Activated CD4-positive, alpha-beta T cell treated with anti-CD3 and anti-CD28 coated beads, Interleukin-2, amount 50 U/mL, for 24 hours (primary cell): ENCODE results near the gene TPO.
"Not testable (repeated sequence)": the region's sequence is repeated elsewhere in the genome, so short reads cannot be mapped to it uniquely, and the experiment has no call there.

ENCODE experiments used
- DNase-seq, 2 donors: peaks; one replicate each; pipeline ENCODE4 v3.0.0-alpha.2; 2020; ENCODE audit warnings: low read depth in 1 of 2, low spot score in 1 of 2

Gene TPO

GRCh38 chr2:1413156-1413710 lies at the start of gene TPO:
Gene TPO (plus strand): TSS chr2:1413463. CDS start chr2:1414409, 946 bp downstream.
- DNase-seq, result no peak

- no peak for DNase-seq
Observed at GRCh38 chr2:1366546-1367134, 46.6 kb upstream of the TPO start.

GRCh38 chr2:1367601-1368000 lies 45.7 kb upstream of the TPO start:
- DNase-seq, result no peak

- no peak for DNase-seq
Observed at GRCh38 chr2:1369905-1370304, 43.4 kb upstream of the TPO start.

GRCh38 chr2:1370461-1370860 lies 42.8 kb upstream of the TPO start:
- DNase-seq, result no peak

- DNase-seq, result no peak
Observed at GRCh38 chr2:1371082-1371481, 42.2 kb upstream of the TPO start.

GRCh38 chr2:1373830-1374229 lies 39.4 kb upstream of the TPO start:
- no peak for DNase-seq

- DNase-seq, result no peak
Observed at GRCh38 chr2:1374287-1374686, 39.0 kb upstream of the TPO start.

GRCh38 chr2:1375794-1376193 lies 37.5 kb upstream of the TPO start:
- no peak for DNase-seq

GRCh38 chr2:1377473-1377872 lies 35.8 kb upstream of the TPO start:
- no peak for DNase-seq

- no peak for DNase-seq
Observed at GRCh38 chr2:1378456-1379150, 34.7 kb upstream of the TPO start.

GRCh38 chr2:1381644-1382043 lies 31.6 kb upstream of the TPO start:
- DNase-seq, result no peak

- not testable (repeated sequence) for DNase-seq
Observed at GRCh38 chr2:1387954-1388725, 25.1 kb upstream of the TPO start.

GRCh38 chr2:1390118-1390517 lies 23.1 kb upstream of the TPO start:
- not testable (repeated sequence) for DNase-seq

GRCh38 chr2:1393321-1393720 lies 19.9 kb upstream of the TPO start:
- DNase-seq, result no peak

- DNase-seq, result no peak
Observed at GRCh38 chr2:1394709-1395408, 18.4 kb upstream of the TPO start.

GRCh38 chr2:1397350-1397749 lies 15.9 kb upstream of the TPO start:
- no peak for DNase-seq

GRCh38 chr2:1398191-1398590 lies 15.1 kb upstream of the TPO start:
- DNase-seq, result no peak

- DNase-seq, result no peak
Observed at GRCh38 chr2:1400943-1401735, 12.1 kb upstream of the TPO start.

GRCh38 chr2:1402064-1402463 lies 11.2 kb upstream of the TPO start:
- no peak for DNase-seq

- no peak for DNase-seq
Observed at GRCh38 chr2:1403565-1403964, 9.7 kb upstream of the TPO start.
